ENCODE measurements around the gene ADI1. TPM values are rescaled to one million over a fixed set of nuclear protein-coding genes. Genes with fewer than 3 reads are reported as not detected.
A peak's percentile ranks its signal among the peaks of the same experiment; 100 is the strongest.

ADI1 gene
- total RNA-seq, 2 experiments from 2014 or later: 22.8 to 23.7 TPM

GRCh38 chr2:3482363-3482821 is 36.9 kb downstream of the ADI1 start:
- H3K9me3 Mint-ChIP-seq: no peaks in the 10 kb centered on the region
- no peak overlapping the region for H3K27ac Mint-ChIP-seq
- no peak overlapping the region for H3K4me3 Mint-ChIP-seq
- H3K36me3 Mint-ChIP-seq: peaks cover 7% of the 10 kb centered on the region
- peaks cover 9% of the 10 kb centered on the region for H3K4me1 Mint-ChIP-seq
- DNase-seq: no peak
- no peaks in the 10 kb centered on the region for H3K27me3 Mint-ChIP-seq

DNA sequence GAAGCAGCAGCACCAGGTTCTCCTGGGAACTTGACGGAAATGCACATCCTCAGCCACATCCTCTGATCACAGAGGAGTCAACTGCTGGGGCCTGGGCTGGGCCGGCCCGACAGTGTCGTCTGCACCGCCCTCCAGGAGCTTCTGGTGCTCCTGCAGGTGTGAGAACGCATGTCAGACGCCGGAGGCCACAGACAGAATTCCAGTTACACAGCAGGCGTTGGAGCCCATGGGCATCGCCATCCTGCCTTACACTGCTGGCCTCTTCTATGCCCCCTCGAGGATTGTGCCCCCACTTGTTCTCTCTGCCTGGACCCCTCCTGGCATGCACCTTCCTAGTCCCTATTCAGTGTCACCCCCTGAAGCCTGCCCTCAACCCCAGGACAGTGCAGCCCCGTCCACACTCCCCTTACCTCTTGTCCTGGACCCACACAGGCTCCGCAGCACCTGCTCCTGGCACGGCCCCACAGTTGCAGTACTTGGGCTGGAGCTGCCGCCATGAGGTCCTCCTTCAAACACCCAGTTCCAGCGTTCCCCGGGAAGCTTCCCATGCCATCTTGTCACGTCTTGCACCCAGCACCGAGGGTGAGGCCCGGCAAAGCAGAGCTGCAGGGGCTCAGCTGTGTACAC is 37.5 kb downstream of the ADI1 start:
- Mint-ChIP-seq H3K27ac (no peak overlapping the region), H3K27me3 (no peaks in the 10 kb centered on the region), H3K36me3 (peaks cover 7% of the 10 kb centered on the region), H3K9me3 (no peaks in the 10 kb centered on the region), H3K4me1 (peaks cover 9% of the 10 kb centered on the region), H3K4me3 (no peak overlapping the region)
- DNase-seq: no peak

DNA sequence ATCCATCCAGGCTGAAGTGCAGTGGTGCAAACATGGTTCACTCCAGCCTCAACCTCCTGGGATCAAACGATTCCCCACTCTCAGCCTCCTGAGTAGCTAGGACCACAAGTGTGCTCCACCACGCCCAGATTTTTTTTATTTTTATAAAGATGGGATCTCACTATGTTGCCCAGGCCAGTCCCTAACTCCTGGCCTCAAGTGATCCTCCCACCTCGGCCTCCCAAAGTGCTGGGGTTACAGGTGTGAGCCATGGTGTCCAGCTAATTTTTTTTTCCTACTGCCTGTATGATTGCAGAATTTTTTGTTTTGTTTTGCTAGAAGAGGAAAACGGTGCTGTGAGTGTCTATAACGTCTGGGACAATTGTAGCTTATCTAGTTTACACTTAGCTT is 38.3 kb downstream of the ADI1 start:
- DNase-seq: no peak
- Mint-ChIP-seq H3K27ac (no peak overlapping the region), H3K9me3 (no peaks in the 10 kb centered on the region), H3K27me3 (no peaks in the 10 kb centered on the region), H3K4me3 (no peak overlapping the region), H3K4me1 (peaks cover 9% of the 10 kb centered on the region), H3K36me3 (peaks cover 7% of the 10 kb centered on the region)

DNA sequence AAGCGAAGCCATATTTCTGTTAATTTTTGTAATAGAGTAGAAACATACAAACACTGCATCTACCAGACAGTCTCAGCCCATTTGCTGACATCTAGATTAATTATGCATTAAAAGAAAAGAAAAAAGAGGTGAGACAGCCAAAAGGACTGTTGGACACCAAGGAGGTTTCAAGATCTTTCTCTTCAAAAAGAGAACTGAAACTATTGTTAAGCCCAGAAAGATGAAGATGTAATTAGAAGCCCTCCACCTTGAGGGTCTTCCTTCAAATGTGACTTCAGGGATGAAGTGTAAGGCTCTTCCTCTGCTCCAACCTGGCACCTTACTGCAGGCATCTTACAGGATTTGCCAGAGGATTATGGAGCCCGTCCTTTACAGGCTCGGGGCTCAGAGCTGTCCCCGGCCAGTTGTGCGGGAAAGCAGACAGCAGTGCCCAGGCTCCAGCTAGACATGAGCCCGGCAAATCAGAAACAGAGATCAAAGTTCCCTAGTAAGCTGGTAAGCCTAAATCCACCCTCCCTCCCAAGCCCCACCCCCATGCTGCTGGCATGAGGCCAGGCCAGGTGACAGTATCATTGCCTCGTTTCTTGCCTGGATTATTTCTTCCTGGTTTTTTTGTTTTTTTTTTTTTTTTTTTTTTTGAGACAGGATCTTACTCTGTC is 38.9 kb downstream of the ADI1 start:
- Mint-ChIP-seq H3K36me3 (peaks cover 7% of the 10 kb centered on the region), H3K9me3 (no peaks in the 10 kb centered on the region), H3K4me1 (peaks cover 9% of the 10 kb centered on the region), H3K4me3 (no peak overlapping the region), H3K27me3 (no peaks in the 10 kb centered on the region), H3K27ac (peak overlapping the region; percentile 58)
- no peak for DNase-seq

DNA sequence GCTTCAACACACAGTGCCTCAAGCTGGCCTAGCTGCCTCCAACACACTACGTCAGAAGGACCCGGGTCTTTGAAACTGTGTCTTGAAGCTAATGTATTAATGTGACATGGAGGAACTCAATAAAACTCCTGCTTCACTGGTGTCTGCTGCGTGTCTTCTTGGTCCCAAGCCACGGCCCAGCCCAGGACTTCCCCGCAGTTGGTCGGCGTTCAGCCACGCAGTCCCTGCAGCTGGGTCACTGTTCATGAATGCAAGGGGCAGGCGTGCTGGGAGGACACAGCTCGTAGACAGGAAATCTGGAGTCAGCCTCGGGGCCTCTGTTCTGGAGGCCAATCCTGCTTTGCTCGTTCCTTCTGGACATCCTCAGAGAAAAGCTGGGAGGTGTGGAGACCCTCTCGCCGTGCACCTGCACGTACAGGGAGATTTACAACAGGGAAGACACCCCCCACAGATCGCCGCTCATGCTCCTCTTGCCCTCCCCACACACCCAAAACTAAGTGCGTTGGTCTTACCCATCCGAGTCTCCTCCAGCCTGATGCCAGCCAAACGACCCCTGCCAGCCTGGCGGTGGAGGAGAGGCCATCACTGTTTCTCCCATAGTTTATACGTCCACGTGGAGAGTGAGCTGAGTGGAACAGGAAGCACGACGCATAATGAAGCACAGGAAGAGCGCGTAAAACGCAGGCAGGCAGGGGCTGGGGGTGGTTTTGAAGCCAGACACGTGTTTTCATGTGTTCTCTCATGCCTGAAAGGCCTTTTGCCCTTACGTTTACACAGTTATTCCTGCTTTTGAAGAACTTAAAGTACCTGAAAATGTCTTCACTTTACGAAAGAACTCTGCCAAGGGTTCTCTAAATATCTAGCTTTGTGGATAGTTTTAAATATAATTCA is 39.7 kb downstream of the ADI1 start:
- Mint-ChIP-seq H3K4me3 (no peak overlapping the region), H3K36me3 (peaks cover 7% of the 10 kb centered on the region), H3K9me3 (no peaks in the 10 kb centered on the region), H3K4me1 (peaks cover 10% of the 10 kb centered on the region), H3K27me3 (no peaks in the 10 kb centered on the region), H3K27ac (peak overlapping the region; percentile 47)
- DNase-seq: no peak

- no peaks in the 10 kb centered on the region for H3K9me3 Mint-ChIP-seq
- no peak overlapping the region for H3K4me3 Mint-ChIP-seq
- H3K36me3 Mint-ChIP-seq: peaks cover 7% of the 10 kb centered on the region
- H3K27me3 Mint-ChIP-seq: no peaks in the 10 kb centered on the region
- no peak for DNase-seq
- H3K27ac Mint-ChIP-seq: no peak overlapping the region
- H3K4me1 Mint-ChIP-seq: peaks cover 16% of the 10 kb centered on the region
Measured at GRCh38 chr2:3478846-3479385, 40.4 kb downstream of the ADI1 start.

GRCh38 chr2:3476985-3477327 is 42.4 kb downstream of the ADI1 start:
- no peaks in the 10 kb centered on the region for H3K27me3 Mint-ChIP-seq
- peaks cover 7% of the 10 kb centered on the region for H3K36me3 Mint-ChIP-seq
- no peaks in the 10 kb centered on the region for H3K9me3 Mint-ChIP-seq
- H3K27ac Mint-ChIP-seq: no peak overlapping the region
- no peak overlapping the region for H3K4me3 Mint-ChIP-seq
- no peak for DNase-seq
- H3K4me1 Mint-ChIP-seq: peaks cover 16% of the 10 kb centered on the region

DNA sequence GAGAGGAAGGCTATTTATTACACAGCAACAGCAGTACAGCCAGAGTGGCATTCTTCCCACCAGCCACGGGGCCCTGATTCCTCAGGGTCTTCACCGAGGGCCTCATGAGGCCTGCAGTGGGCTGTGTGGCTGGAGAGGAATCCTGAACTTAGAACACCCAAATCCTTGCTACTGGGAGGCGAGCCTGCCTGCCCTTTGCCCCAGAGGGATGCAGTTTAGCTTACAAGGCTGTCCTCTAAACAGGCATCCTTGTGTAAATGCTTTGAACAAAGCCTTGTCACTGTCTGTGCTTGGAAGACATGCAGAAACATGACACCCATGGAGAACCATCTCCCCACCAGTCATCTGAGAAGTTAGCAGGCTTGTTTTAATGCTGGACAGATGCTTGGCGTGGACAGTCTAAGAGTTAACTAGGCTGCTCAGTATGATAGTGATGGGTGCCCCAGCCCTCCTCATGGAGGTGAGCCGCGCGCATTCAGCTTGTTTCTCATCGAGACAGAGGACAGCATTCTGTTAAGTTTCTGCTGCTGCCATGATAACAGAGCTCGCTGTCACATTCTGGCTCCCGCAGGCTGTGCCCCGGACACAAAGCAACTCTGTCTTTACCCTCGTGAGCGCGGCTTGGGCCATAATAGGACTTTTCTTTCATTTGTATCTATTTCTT is 42.9 kb downstream of the ADI1 start:
- H3K27ac Mint-ChIP-seq: no peak overlapping the region
- no peak for DNase-seq
- H3K36me3 Mint-ChIP-seq: peaks cover 7% of the 10 kb centered on the region
- no peak overlapping the region for H3K4me3 Mint-ChIP-seq
- no peaks in the 10 kb centered on the region for H3K27me3 Mint-ChIP-seq
- peaks cover 16% of the 10 kb centered on the region for H3K4me1 Mint-ChIP-seq
- H3K9me3 Mint-ChIP-seq: no peaks in the 10 kb centered on the region

DNA sequence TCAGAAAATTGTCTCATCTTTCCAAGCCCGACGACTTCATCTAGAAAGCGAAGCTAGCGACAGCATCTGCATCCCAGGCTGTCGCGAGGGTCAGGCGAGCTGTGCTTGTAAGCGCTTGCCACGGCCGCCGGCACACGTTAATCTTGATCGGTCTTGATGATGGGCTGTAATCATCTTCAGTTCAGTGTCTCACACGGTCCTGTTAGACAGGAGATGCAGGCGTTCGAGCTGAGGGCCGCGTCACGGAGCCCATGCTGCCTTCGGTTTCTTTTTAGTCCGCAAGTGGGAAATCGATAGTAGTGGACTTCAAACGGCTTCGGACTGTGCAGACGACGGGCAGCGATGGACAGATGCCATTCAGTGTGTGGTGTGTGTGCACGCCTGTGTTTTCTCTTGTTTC is 43.6 kb downstream of the ADI1 start:
- H3K27ac Mint-ChIP-seq: no peak overlapping the region
- no peak for DNase-seq

GRCh38 chr2:3472966-3473365 is 46.4 kb downstream of the ADI1 start:
- H3K4me3 Mint-ChIP-seq: no peak overlapping the region
- H3K27ac Mint-ChIP-seq: no peak overlapping the region
- peaks cover 8% of the 10 kb centered on the region for H3K36me3 Mint-ChIP-seq
- peaks cover 6% of the 10 kb centered on the region for H3K4me1 Mint-ChIP-seq
- no peak for DNase-seq
- H3K27me3 Mint-ChIP-seq: no peaks in the 10 kb centered on the region
- no peaks in the 10 kb centered on the region for H3K9me3 Mint-ChIP-seq

More for the DNA sequence above, 43.6 kb downstream of the ADI1 start:
- Mint-ChIP-seq H3K36me3 (peaks cover 7% of the 10 kb centered on the region), H3K27me3 (no peaks in the 10 kb centered on the region), H3K4me3 (no peak overlapping the region), H3K4me1 (peaks cover 16% of the 10 kb centered on the region), H3K9me3 (no peaks in the 10 kb centered on the region)

DNA sequence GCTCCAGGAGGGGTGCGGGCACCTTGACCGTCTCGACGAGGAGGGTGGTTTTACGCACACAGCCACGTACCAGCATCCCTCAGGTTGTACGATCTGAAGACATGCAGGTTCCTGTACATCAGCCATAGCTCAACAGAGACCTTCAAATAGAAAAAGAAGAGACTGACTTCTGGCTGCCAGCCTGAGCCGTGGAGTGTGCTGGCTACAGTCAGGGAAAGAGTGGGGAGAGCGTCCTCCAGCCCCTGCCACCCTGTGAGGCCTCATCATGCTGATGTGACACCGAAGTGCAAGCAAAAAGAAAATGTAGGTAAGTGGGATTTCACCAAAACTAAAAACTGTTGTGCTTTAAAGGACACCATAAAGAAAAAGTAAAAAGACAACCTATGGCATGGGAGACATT is 47.0 kb downstream of the ADI1 start:
- Mint-ChIP-seq H3K4me3 (no peak overlapping the region), H3K27me3 (no peaks in the 10 kb centered on the region), H3K36me3 (peaks cover 11% of the 10 kb centered on the region), H3K27ac (no peak overlapping the region), H3K4me1 (peaks cover 6% of the 10 kb centered on the region), H3K9me3 (no peaks in the 10 kb centered on the region)
- no peak for DNase-seq

DNA sequence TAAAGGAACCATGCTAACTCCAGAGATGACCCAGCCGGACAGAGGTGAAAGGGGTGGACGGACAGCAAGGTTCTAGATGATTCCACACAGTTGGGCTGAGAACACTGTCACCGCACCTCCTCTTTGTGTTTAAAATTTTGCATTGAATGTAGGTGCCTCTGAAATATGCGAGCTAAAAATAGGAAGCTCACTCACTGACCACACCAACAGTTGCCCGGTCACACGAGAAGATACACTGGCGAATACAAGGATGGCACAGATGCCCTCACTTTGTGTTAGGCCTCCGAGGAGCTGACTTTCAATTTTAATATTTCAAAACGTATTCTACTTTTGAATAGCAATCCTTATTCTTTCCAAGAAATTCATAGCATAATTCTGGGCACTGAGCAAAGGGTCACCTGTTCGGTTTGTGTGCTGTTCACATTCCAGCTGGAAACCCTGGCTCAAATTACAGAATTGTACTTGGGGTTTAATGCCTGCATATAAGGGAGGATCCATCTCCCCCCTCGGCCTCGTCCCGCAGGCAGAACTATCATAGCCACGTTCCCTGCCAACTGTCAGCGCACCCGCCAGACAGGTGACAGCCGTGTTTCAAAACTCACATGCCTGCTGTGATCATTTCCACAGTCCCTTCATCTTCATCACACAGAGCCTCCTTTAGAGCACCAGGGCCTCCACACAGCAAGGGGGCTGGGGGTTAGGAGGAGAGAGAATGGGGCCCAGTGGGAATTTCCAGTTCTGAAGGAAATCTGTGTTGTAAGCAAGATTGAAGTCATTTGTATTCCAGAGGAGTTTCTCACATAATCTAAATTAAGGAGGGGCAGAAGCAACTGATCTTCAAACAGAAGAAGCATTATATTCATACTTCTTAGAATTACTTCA is 48.2 kb downstream of the ADI1 start:
- H3K36me3 Mint-ChIP-seq: peaks cover 11% of the 10 kb centered on the region
- peaks cover 6% of the 10 kb centered on the region for H3K4me1 Mint-ChIP-seq
- no peak for DNase-seq
- H3K9me3 Mint-ChIP-seq: no peaks in the 10 kb centered on the region
- H3K27ac Mint-ChIP-seq: no peak overlapping the region
- H3K4me3 Mint-ChIP-seq: no peak overlapping the region
- no peaks in the 10 kb centered on the region for H3K27me3 Mint-ChIP-seq

GRCh38 chr2:3470166-3470651 is 49.1 kb downstream of the ADI1 start:
- peaks cover 11% of the 10 kb centered on the region for H3K36me3 Mint-ChIP-seq
- H3K9me3 Mint-ChIP-seq: no peaks in the 10 kb centered on the region
- no peak for DNase-seq
- no peaks in the 10 kb centered on the region for H3K27me3 Mint-ChIP-seq
- peaks cover 6% of the 10 kb centered on the region for H3K4me1 Mint-ChIP-seq
- no peak overlapping the region for H3K4me3 Mint-ChIP-seq
- H3K27ac Mint-ChIP-seq: no peak overlapping the region

- no peak for DNase-seq
- Mint-ChIP-seq H3K36me3 (peaks cover 11% of the 10 kb centered on the region), H3K4me3 (no peak overlapping the region), H3K27me3 (no peaks in the 10 kb centered on the region), H3K9me3 (no peaks in the 10 kb centered on the region), H3K4me1 (peaks cover 4% of the 10 kb centered on the region), H3K27ac (no peak overlapping the region)
Measured at GRCh38 chr2:3469486-3469885, 49.8 kb downstream of the ADI1 start.
